ENCODE data around the gene CERK.

DNA sequence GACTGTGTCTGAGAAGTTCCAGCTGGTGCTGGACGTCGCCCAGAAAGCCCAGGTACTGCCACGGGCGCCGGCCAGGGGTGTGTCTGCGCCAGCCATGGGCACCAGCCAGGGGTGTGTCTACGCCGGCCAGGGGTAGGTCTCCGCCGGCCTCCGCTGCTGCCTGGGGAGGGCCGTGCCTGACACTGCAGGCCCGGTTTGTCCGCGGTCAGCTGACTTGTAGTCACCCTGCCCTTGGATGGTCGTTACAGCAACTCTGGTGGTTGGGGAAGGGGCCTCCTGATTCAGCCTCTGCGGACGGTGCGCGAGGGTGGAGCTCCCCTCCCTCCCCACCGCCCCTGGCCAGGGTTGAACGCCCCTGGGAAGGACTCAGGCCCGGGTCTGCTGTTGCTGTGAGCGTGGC, 69.9 kb downstream of the CERK start:
- TF ChIP-seq POLR2A (IDR thresholded peaks at IDR 0.05), result no peak
- TF ChIP-seq, protein P1, sequence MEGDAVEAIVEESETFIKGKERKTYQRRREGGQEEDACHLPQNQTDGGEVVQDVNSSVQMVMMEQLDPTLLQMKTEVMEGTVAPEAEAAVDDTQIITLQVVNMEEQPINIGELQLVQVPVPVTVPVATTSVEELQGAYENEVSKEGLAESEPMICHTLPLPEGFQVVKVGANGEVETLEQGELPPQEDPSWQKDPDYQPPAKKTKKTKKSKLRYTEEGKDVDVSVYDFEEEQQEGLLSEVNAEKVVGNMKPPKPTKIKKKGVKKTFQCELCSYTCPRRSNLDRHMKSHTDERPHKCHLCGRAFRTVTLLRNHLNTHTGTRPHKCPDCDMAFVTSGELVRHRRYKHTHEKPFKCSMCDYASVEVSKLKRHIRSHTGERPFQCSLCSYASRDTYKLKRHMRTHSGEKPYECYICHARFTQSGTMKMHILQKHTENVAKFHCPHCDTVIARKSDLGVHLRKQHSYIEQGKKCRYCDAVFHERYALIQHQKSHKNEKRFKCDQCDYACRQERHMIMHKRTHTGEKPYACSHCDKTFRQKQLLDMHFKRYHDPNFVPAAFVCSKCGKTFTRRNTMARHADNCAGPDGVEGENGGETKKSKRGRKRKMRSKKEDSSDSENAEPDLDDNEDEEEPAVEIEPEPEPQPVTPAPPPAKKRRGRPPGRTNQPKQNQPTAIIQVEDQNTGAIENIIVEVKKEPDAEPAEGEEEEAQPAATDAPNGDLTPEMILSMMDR (IDR thresholded peaks at IDR 0.05), result no peak

Data from suprapubic skin (tissue), 3 donors.